ENCODE results near the gene DSTN.

DSTN gene

DNA sequence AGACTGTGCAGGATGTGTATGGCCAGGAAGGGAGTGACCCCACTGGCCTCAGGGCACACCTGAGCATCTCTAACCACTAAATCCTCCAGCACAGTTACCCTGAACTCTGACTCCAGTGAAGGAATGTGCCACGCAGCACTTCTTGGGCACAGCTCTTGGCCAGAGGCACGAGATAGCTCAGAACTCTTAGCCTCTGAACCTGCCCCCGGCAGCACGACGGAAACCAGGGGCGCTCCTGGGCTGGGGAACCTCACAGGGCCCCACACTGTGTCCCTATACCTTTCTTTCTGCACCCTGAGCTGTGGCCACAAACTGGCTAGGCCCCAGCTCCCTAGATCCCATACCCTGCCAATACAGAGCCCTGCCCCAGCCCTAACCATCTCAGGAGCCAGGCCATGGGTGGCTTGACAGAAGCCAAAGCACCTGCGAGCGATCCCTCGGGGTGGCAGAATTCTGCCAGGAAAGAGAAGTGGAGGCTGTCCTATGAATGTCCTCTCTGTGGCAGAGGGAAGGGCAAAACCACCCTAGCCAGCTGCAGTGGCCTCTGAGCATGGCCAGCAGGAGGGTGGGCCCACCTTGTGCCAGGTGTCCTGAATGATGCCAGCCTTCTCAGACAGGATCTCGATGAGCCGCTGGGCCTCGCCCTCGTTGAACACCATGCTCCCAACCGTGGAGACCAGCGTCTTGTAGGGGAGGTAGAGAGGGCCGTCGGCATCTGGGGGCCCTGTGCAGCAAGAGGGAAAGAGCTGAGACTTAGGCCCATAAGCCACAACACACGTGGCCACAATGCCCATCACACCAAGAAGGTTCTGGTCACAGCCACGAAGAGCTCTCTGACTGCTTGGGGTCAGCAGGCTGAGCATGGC is 72.8 kb downstream of the DSTN start:
- Histone ChIP-seq H3K4me3 (ENCODE audit: low read depth in 1 of 5, low read length in 5 of 5) (no peak overlapping the region), H3K27me3 (ENCODE audit: control insufficient read depth in 5 of 5, insufficient read depth in 4 of 5, low read length in 5 of 5) (no peaks in the 10 kb centered on the region), H3K9ac (ENCODE audit: low read length in 5 of 5) (no peak overlapping the region), H3K36me3 (ENCODE audit: control insufficient read depth in 5 of 5, insufficient read depth in 5 of 5, low read length in 5 of 5) (peaks cover 0 to 50% (median 42%) of the 10 kb centered on the region in 5 donors), H3K4me1 (ENCODE audit: control insufficient read depth in 5 of 5, insufficient read depth in 5 of 5, low read length in 5 of 5) (peaks cover 13 to 71% (median 58%) of the 10 kb centered on the region in 5 donors), H3K9me3 (ENCODE audit: control insufficient read depth in 5 of 5, low read length in 5 of 5) (no peaks in the 10 kb centered on the region), H3K27ac (ENCODE audit: low read depth, low read length) (no peak overlapping the region)

DNA sequence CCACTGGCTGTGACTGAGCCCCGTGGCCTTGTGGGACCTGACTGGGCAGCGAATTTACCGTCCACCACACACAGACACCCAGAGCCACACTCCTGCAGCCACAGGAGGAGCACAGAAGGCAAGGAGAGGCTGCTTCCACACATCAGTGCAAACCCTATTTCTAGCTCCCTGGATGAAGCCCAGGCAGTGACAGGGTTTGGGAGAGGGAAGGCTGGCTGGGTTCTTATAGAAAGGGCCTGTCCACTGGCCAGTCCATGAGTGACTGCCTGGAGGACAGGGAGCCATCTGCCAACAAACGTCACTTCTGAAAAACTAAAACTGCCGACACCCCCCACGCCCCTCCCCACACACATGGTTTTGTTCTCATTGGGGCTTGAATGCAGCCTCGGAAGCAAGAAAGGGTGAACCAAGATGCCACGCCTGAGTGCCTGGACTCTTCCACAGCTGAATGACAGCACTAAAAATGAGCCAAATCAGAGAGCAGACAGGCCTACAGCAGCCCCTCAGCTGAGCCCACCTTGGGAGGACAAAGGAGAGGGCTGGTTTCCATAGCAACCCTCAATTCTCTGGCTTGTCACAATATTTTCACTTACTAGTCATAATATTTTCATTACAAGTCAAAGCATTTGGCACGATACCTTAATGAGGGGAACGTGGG is 73.8 kb downstream of the DSTN start:
- no peak overlapping the region for H3K9ac ChIP-seq (ENCODE audit: low read length in 5 of 5)
- H3K4me1 ChIP-seq (ENCODE audit: control insufficient read depth in 5 of 5, insufficient read depth in 5 of 5, low read length in 5 of 5) = peaks cover 19 to 72% (median 65%) of the 10 kb centered on the region in 5 donors
- H3K27me3 ChIP-seq (ENCODE audit: control insufficient read depth in 5 of 5, insufficient read depth in 4 of 5, low read length in 5 of 5) = no peaks in the 10 kb centered on the region
- H3K4me3 ChIP-seq (ENCODE audit: low read depth in 1 of 5, low read length in 5 of 5) = no peak overlapping the region
- no peaks in the 10 kb centered on the region for H3K9me3 ChIP-seq (ENCODE audit: control insufficient read depth in 5 of 5, low read length in 5 of 5)
- H3K27ac ChIP-seq (ENCODE audit: low read depth, low read length) = no peak overlapping the region
- H3K36me3 ChIP-seq (ENCODE audit: control insufficient read depth in 5 of 5, insufficient read depth in 5 of 5, low read length in 5 of 5) = peaks cover 0 to 43% (median 37%) of the 10 kb centered on the region in 5 donors

- Histone ChIP-seq H3K4me1 (ENCODE audit: control insufficient read depth in 5 of 5, insufficient read depth in 5 of 5, low read length in 5 of 5) (peaks cover 17 to 71% (median 64%) of the 10 kb centered on the region in 5 donors), H3K36me3 (ENCODE audit: control insufficient read depth in 5 of 5, insufficient read depth in 5 of 5, low read length in 5 of 5) (peaks cover 0 to 35% (median 30%) of the 10 kb centered on the region in 5 donors), H3K4me3 (ENCODE audit: low read depth in 1 of 5, low read length in 5 of 5) (no peak overlapping the region), H3K27me3 (ENCODE audit: control insufficient read depth in 5 of 5, insufficient read depth in 4 of 5, low read length in 5 of 5) (no peaks in the 10 kb centered on the region), H3K27ac (ENCODE audit: low read depth, low read length) (no peak overlapping the region), H3K9me3 (ENCODE audit: control insufficient read depth in 5 of 5, low read length in 5 of 5) (no peaks in the 10 kb centered on the region), H3K9ac (ENCODE audit: low read length in 5 of 5) (no peak overlapping the region)
These were observed 74.6 kb downstream of the DSTN start for GRCh38 chr20:17644451-17644850.

DNA sequence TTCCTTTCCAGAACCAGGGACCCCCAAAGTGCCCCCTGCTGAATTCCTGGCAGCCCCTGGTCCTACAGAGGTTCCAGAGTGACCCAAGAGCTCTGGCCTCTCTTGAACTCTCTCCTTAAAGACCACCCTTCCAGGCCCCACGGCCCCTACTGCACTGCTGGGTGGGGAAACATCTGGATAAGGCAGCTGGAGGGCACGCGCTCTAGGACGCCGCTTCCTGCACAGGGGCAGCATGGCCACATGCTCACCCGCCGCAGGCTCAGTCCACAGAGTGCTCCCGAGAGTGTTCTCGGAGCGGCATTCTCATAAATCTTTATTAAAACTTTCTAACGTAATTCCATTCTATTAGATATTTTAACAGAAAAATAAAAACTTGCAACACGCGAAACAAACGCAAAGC is 75.1 kb downstream of the DSTN start:
- no peak overlapping the region for H3K4me3 ChIP-seq (ENCODE audit: low read depth in 1 of 5, low read length in 5 of 5)
- H3K27ac ChIP-seq (ENCODE audit: low read depth, low read length) = no peak overlapping the region
- peaks cover 0 to 33% (median 28%) of the 10 kb centered on the region in 5 donors for H3K36me3 ChIP-seq (ENCODE audit: control insufficient read depth in 5 of 5, insufficient read depth in 5 of 5, low read length in 5 of 5)
- peaks cover 17 to 76% (median 69%) of the 10 kb centered on the region in 5 donors for H3K4me1 ChIP-seq (ENCODE audit: control insufficient read depth in 5 of 5, insufficient read depth in 5 of 5, low read length in 5 of 5)
- no peak overlapping the region for H3K9ac ChIP-seq (ENCODE audit: low read length in 5 of 5)
- no peaks in the 10 kb centered on the region for H3K9me3 ChIP-seq (ENCODE audit: control insufficient read depth in 5 of 5, low read length in 5 of 5)
- H3K27me3 ChIP-seq (ENCODE audit: control insufficient read depth in 5 of 5, insufficient read depth in 4 of 5, low read length in 5 of 5) = no peaks in the 10 kb centered on the region

DNA sequence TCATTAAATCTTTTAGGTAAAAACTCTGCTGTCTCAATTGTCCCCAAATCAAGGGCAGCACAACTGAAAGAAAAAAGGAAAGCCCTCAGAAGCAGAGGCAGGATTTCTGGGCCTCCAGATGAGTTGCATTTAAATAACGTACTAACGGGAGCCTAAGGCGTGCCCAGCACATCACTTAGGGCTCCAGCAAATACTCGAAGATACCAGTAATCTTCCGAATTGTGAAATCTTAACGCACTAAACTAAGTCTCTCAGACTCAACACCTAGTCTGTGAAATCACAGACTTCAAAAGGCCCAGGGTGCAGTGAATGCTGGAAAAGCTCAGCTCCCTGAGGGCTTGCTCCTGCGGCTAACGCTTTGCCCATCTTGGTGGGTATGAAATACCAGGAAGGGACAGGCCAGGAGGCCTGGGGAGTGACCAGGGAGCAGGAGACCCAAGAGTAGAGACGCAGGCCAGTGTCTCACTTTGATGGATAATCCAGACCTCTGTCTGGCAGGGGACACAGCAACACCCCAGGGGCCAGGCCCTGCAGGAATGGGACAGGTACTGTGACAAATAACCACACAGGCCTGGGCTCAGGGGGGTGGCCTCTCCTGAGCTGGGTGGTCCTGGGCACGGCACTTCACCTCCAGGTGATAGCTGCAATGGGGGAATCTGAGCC is 75.8 kb downstream of the DSTN start:
- Histone ChIP-seq H3K9ac (ENCODE audit: low read length in 5 of 5) (no peak overlapping the region), H3K27me3 (ENCODE audit: control insufficient read depth in 5 of 5, insufficient read depth in 4 of 5, low read length in 5 of 5) (no peaks in the 10 kb centered on the region), H3K4me1 (ENCODE audit: control insufficient read depth in 5 of 5, insufficient read depth in 5 of 5, low read length in 5 of 5) (peaks cover 22 to 83% (median 76%) of the 10 kb centered on the region in 5 donors), H3K4me3 (ENCODE audit: low read depth in 1 of 5, low read length in 5 of 5) (no peak overlapping the region), H3K27ac (ENCODE audit: low read depth, low read length) (no peak overlapping the region), H3K9me3 (ENCODE audit: control insufficient read depth in 5 of 5, low read length in 5 of 5) (no peaks in the 10 kb centered on the region), H3K36me3 (ENCODE audit: control insufficient read depth in 5 of 5, insufficient read depth in 5 of 5, low read length in 5 of 5) (peaks cover 0 to 27% (median 21%) of the 10 kb centered on the region in 5 donors)

DNA sequence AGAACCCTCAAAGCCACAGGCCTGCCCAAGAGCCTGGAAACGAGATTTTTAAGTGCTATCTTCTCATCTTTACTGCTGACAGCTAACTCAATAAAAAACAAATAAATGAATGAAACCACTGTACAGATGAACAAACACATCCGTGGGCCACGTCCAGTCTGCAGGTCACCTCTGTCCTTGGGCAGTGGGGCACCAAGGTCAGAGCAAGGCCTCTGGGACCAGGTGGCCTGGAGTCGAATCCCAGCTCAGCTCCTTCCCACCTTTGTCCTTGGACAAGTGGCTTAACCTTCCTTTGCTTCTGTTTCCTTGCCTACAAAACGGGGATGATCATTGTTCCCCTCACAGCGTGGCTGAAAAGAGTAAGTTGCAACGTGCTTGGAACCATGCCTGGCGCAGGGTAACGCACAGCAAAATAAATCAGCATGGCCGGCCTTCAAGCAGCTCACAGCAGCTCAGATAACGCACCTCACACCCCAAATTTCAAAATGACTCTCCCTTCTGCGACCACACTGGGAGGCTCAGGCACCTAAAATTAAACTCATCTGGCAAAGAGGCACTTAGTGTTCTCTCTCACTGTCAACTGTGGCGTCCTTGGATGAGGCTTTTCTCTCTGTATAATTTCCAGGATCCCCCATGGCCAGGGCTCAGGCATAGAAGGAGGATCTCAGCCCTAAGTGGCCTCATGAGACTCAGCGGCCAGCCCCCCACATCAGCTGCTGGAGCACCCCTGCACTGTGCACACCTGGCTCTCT is 76.5 kb downstream of the DSTN start:
- Histone ChIP-seq H3K27me3 (ENCODE audit: control insufficient read depth in 5 of 5, insufficient read depth in 4 of 5, low read length in 5 of 5) (no peaks in the 10 kb centered on the region), H3K27ac (ENCODE audit: low read depth, low read length) (no peak overlapping the region), H3K9me3 (ENCODE audit: control insufficient read depth in 5 of 5, low read length in 5 of 5) (no peaks in the 10 kb centered on the region), H3K4me1 (ENCODE audit: control insufficient read depth in 5 of 5, insufficient read depth in 5 of 5, low read length in 5 of 5) (peaks cover 25 to 88% (median 83%) of the 10 kb centered on the region in 5 donors), H3K4me3 (ENCODE audit: low read depth in 1 of 5, low read length in 5 of 5) (no peak overlapping the region), H3K36me3 (ENCODE audit: control insufficient read depth in 5 of 5, insufficient read depth in 5 of 5, low read length in 5 of 5) (peaks cover 0 to 20% (median 17%) of the 10 kb centered on the region in 5 donors), H3K9ac (ENCODE audit: low read length in 5 of 5) (no peak overlapping the region)

DNA sequence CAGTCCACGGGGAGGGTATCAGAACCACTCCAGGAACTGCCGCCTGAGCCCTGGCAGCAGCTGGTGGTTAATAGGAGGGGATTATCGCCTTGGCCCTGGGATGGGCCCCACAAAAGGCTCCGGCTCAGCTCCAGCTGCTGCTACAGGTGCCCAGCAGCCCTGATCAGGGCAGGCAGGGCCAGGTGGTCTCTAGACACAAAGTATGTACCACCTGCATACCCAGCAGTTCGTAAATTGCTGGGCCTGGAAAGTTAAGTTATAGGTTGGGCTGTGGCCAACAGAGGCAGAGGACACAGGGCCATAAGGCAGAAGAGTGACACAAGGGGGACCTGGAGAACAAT is 77.1 kb downstream of the DSTN start:
- H3K9me3 ChIP-seq (ENCODE audit: control insufficient read depth in 5 of 5, low read length in 5 of 5) = no peaks in the 10 kb centered on the region
- no peak overlapping the region for H3K9ac ChIP-seq (ENCODE audit: low read length in 5 of 5)
- H3K4me3 ChIP-seq (ENCODE audit: low read depth in 1 of 5, low read length in 5 of 5) = no peak overlapping the region
- H3K27me3 ChIP-seq (ENCODE audit: control insufficient read depth in 5 of 5, insufficient read depth in 4 of 5, low read length in 5 of 5) = no peaks in the 10 kb centered on the region
- peaks cover 0 to 15% (median 11%) of the 10 kb centered on the region in 5 donors for H3K36me3 ChIP-seq (ENCODE audit: control insufficient read depth in 5 of 5, insufficient read depth in 5 of 5, low read length in 5 of 5)
- H3K4me1 ChIP-seq (ENCODE audit: control insufficient read depth in 5 of 5, insufficient read depth in 5 of 5, low read length in 5 of 5) = peaks cover 25 to 87% (median 85%) of the 10 kb centered on the region in 5 donors
- H3K27ac ChIP-seq (ENCODE audit: low read depth, low read length) = no peak overlapping the region

DNA sequence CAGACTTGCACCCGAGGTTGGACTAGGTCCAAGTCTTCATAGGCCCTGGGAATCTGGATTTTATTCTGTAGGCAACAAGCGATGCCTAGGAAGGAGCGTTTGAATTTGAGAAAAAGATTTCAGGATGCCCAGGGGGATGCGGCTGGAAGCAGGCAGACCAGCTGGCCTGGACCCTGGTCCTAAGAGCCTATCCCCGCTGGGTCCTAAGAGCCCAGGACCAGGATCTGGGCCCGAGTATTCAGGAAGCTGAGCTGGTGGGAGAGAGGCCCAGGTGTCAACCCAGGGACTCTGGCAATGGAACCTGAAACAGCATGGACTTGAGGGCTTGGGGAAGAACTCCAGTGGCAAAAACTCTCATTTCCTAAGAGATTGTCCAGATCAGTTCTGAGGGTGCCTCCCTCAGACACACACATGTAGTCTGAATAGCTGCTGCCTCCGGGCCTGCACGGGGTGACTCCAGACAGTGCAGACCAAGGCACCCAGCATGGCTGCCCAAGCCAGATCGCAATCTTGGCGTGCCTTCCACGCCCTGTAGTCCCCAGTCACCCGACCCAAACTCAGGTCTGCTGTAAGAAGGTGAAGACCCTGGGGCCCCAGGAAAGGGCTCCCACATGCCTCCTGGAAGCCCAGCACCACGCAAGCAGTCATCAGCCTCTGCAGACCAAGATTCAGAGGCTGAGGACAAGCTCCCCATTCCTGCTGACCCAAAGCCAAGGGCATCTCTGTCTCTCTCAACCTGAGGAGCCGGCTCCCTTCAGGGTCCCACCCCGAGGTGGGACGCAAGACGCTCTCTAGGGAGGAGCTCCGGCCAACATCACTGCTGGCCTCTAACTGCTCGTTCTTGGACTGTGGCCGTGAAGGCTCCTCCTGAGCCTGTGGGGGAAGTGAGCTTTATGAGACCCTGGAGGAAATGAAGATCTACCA is 77.8 kb downstream of the DSTN start:
- H3K9ac ChIP-seq (ENCODE audit: low read length in 5 of 5) = peak overlapping the region in 4 of 5 donors; percentile 2 to 52 (median 33)

GRCh38 chr20:17648315-17648646 is 78.4 kb downstream of the DSTN start:
- Histone ChIP-seq H3K9me3 (ENCODE audit: control insufficient read depth in 5 of 5, low read length in 5 of 5) (no peaks in the 10 kb centered on the region), H3K4me3 (ENCODE audit: low read depth in 1 of 5, low read length in 5 of 5) (no peak overlapping the region), H3K4me1 (ENCODE audit: control insufficient read depth in 5 of 5, insufficient read depth in 5 of 5, low read length in 5 of 5) (peaks cover 28 to 78% (median 76%) of the 10 kb centered on the region in 5 donors), H3K36me3 (ENCODE audit: control insufficient read depth in 5 of 5, insufficient read depth in 5 of 5, low read length in 5 of 5) (peaks cover 0 to 13% (median 3%) of the 10 kb centered on the region in 5 donors), H3K27ac (ENCODE audit: low read depth, low read length) (no peak overlapping the region), H3K9ac (ENCODE audit: low read length in 5 of 5) (peak overlapping the region in 3 of 5 donors; percentile 2 to 52 (median 22)), H3K27me3 (ENCODE audit: control insufficient read depth in 5 of 5, insufficient read depth in 4 of 5, low read length in 5 of 5) (no peaks in the 10 kb centered on the region)

More for the DNA sequence above, 77.8 kb downstream of the DSTN start:
- H3K27me3 ChIP-seq (ENCODE audit: control insufficient read depth in 5 of 5, insufficient read depth in 4 of 5, low read length in 5 of 5) = no peaks in the 10 kb centered on the region
- H3K4me3 ChIP-seq (ENCODE audit: low read depth in 1 of 5, low read length in 5 of 5) = no peak overlapping the region
- H3K9me3 ChIP-seq (ENCODE audit: control insufficient read depth in 5 of 5, low read length in 5 of 5) = no peaks in the 10 kb centered on the region
- no peak overlapping the region for H3K27ac ChIP-seq (ENCODE audit: low read depth, low read length)
- H3K36me3 ChIP-seq (ENCODE audit: control insufficient read depth in 5 of 5, insufficient read depth in 5 of 5, low read length in 5 of 5) = peaks cover 0 to 13% (median 5%) of the 10 kb centered on the region in 5 donors
- peaks cover 25 to 84% (median 82%) of the 10 kb centered on the region in 5 donors for H3K4me1 ChIP-seq (ENCODE audit: control insufficient read depth in 5 of 5, insufficient read depth in 5 of 5, low read length in 5 of 5)
